T-helper 1 cell (primary cell): ENCODE data around the gene EEF2KMT.
A peak's percentile ranks its signal among the peaks of the same experiment; 100 is the strongest.
"Not testable (repeated sequence)": the region's sequence is repeated elsewhere in the genome, so short reads cannot be mapped to it uniquely, and the experiment has no call there.

Experiments
- DNase-seq, 5 donors: peaks; one replicate each; pipeline ENCODE4 v3.0.0-alpha.2; 2012 to 2020

Gene EEF2KMT

GRCh38 chr16:5070431-5071186 lies 27.0 kb downstream of the EEF2KMT start:
- no peak for DNase-seq

GRCh38 chr16:5069854-5070253 lies 27.7 kb downstream of the EEF2KMT start:
- no peak for DNase-seq

- no peak for DNase-seq
Observed at GRCh38 chr16:5069048-5069447, 28.5 kb downstream of the EEF2KMT start.

- no peak for DNase-seq
Observed at GRCh38 chr16:5066511-5066910, 31.1 kb downstream of the EEF2KMT start.

- DNase-seq: no peak
Observed at GRCh38 chr16:5065813-5066212, 31.8 kb downstream of the EEF2KMT start, which contains the start of gene C16orf89. TSS of gene C16orf89 (minus strand) at chr16:5065956. CDS start at chr16:5065908, 48 bp downstream.

GRCh38 chr16:5065326-5065725 lies 32.3 kb downstream of the EEF2KMT start:
- DNase-seq: no peak

- no peak for DNase-seq
Observed at GRCh38 chr16:5064915-5065314, 32.7 kb downstream of the EEF2KMT start.

GRCh38 chr16:5062790-5063765 lies 34.5 kb downstream of the EEF2KMT start:
- no peak for DNase-seq

GRCh38 chr16:5062051-5062450 lies 35.5 kb downstream of the EEF2KMT start:
- no peak for DNase-seq

- DNase-seq: no peak
Observed at GRCh38 chr16:5060073-5060641, 37.4 kb downstream of the EEF2KMT start.

- no peak for DNase-seq
Observed at GRCh38 chr16:5059386-5060072, 38.1 kb downstream of the EEF2KMT start.

- no peak for DNase-seq
Observed at GRCh38 chr16:5058476-5058875, 39.1 kb downstream of the EEF2KMT start.

GRCh38 chr16:5056352-5056751 lies 41.2 kb downstream of the EEF2KMT start:
- DNase-seq: peak in 2 of 5 donors; percentile 11 to 39

GRCh38 chr16:5054876-5055865 lies 42.4 kb downstream of the EEF2KMT start:
- DNase-seq: no peak

GRCh38 chr16:5046914-5047313 lies 50.7 kb downstream of the EEF2KMT start:
- no peak for DNase-seq

GRCh38 chr16:5045499-5046115 lies 52.0 kb downstream of the EEF2KMT start:
- no peak for DNase-seq

- not testable (repeated sequence) for DNase-seq
Observed at GRCh38 chr16:5044581-5044980, 53.0 kb downstream of the EEF2KMT start.

- no peak for DNase-seq
Observed at GRCh38 chr16:5044011-5044540, 53.5 kb downstream of the EEF2KMT start.

GRCh38 chr16:5042574-5043171 lies 54.9 kb downstream of the EEF2KMT start:
- DNase-seq: no peak

GRCh38 chr16:5041600-5042133 lies 55.9 kb downstream of the EEF2KMT start:
- DNase-seq: no peak
